ENCODE data around the gene MARVELD2. TPM values are rescaled to one million over a fixed set of nuclear protein-coding genes. Genes with fewer than 3 reads are reported as not detected.
"Not testable (repeated sequence)": the region's sequence is repeated elsewhere in the genome, so short reads cannot be mapped to it uniquely, and the experiment has no call there.

The MARVELD2 gene, protein sequence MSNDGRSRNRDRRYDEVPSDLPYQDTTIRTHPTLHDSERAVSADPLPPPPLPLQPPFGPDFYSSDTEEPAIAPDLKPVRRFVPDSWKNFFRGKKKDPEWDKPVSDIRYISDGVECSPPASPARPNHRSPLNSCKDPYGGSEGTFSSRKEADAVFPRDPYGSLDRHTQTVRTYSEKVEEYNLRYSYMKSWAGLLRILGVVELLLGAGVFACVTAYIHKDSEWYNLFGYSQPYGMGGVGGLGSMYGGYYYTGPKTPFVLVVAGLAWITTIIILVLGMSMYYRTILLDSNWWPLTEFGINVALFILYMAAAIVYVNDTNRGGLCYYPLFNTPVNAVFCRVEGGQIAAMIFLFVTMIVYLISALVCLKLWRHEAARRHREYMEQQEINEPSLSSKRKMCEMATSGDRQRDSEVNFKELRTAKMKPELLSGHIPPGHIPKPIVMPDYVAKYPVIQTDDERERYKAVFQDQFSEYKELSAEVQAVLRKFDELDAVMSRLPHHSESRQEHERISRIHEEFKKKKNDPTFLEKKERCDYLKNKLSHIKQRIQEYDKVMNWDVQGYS
- 10 to 100 TPM; 24.4 to 31.4 (median 28.4) TPM for polyA plus RNA-seq (ENCODE audit: insufficient read length in 4 of 4)

DNA sequence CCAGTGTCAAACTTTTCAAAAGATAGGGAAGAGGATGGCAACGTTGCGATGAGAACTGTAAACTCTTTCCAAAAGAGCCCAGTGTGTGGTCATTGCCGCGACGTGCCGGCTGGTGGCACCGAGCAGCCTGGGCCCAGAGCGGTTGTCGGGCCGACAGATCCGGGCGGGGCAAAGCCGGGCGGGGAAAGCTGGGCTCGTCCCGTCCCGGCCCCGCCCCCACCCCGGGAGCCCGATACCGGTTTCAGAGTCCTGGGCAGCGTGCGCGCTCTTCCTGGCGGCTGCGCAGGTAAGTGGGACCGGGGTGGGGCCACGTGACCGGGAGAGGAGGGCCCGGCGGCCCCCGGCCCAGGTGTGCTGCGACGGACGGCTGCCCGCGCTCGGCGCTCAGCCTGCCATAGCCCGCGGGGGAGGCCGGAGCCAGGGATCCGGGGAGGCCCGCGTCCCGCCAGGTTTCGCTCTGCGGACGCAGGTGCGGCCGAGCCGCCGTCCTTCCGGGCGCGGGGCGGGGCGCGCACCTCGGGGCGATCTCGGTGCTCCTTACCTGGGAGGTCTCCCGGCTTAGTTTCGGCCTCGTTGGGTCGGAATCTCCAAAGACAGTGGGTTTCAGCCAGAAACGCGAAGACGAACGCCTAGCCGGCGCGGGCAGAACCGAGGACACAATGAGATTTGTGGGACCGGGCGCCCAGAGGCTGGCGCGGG, at the start of gene MARVELD2:
MARVELD2 (plus strand) TSS at position 232 of the 699 bp plus-strand sequence. CDS start 4,270 bp downstream, outside the sequence.
- peak; percentile 53 to 76 (median 65) for DNase-seq (ENCODE audit: low read depth in 4 of 4, low spot score in 3 of 4)

DNA sequence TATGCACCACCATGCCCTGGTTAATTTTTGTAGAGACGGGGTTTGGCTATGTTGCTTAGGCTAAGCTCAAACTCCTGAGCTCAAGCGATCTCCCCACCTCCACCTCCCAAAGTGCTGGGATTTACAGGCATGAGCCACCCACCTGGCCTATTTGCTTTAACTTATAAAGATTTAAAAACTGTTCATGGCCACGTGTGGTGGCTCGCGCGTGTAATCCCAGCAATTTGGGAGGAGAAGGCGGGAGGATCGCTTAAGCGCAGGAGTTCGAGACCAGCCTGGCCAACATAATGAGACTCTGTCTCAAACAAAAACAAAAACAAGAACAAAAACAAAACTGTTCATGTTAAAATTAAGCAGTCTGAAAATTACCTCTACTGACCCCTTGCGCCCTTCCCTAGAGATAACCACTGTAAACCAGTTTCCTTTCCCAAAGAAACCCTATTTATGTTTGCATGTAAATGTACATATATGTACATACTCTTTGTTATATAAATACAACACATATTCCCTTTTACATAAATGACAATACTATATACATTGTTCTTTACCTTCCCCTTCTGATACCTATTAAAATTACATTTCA, 47.1 kb upstream of the MARVELD2 start:
- DNase-seq (ENCODE audit: low read depth in 4 of 4, low spot score in 3 of 4), result no peak

DNA sequence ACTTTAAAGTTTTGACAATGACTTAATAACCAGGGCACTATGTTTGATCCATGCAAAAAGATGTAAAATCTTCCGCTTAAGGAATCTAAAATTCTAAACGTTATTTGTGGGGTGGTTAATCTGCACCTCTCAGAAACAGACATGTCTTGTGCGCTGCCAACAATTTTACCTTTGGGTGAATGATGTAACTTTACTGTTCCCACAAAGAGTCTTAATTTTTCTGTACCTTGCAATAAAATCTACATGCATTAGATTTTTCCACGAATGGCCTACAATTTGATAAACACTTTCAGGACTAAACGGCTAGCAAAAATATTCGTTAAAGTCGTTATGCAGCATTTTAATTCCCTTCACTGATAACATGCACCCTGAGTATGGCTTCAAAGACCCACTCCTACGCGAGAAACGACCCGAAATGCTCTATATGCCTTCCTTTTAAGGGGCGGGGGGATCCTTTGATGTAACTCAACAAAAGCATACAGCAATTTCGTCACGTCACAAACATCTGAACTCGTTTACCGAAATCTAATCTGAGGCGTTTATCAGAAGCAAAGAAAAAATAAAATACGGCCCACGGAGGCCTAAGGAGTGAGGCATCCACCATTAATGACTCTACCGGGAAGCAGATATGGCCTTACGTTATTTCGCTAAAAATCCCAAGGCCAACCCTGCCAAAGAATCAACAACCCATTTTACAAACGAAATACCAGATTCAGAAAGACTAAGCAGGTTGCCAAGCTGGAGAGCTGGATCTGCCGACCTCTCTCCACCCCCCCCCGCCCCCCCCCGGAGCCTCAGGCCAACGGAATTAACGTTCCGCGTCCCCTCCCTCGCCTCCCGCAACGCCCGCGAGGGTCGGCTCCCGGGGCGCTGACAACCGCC, 46.2 kb upstream of the MARVELD2 start:
- peak in 3 of 4 donors; percentile 23 to 28 (median 23) for DNase-seq (ENCODE audit: low read depth in 4 of 4, low spot score in 3 of 4)

DNA sequence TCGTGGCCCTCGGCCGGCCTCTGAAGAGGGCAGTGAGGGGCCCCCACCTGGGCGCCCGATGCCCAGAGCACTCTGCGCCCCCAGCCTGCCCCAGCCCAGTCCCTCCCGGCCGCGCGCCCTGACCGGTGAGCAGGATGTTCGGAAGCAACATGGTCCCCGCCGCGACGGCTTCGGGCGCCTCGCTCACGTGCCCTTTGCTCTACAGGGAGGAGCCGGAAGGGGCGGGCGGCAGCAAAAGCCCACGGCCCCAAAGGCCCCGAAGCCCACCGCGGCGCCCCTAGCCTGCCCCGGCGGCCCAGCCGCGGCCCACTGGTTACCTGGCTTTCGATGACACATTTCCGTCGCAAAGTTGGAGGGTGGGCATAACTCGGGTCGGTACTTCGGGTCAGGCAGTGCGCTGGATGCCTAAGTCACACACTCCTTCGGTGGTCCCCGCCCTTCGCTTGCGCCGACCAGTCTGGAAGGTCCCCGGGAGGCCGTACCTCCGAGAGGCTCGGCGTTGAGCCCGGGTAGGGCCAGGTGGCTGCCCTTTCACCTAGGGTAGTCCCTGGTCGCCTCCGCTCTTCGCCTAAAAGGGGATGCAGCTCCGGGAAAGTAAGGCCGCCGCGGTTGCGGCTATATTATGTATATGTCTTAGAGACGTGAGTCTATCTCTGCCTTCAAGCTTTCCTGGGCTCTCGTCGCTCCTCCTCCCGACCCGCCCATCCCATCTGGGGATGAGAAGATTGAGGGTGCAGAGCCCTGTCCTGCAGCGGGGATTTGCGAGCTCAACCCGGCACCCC, 45.4 kb upstream of the MARVELD2 start, which contains the start of the genes AK6, RAD17 and TAF9:
AK6 (minus strand) TSS at position 181 of the 782 bp plus-strand sequence; CDS start at position 151, 30 bp downstream.
RAD17 (plus strand) TSS at position 479 of the 782 bp plus-strand sequence. CDS start 2,391 bp downstream, outside the sequence.
TAF9 (minus strand) TSS at position 181 of the 782 bp plus-strand sequence. CDS start 3,783 bp downstream, outside the sequence.
- peak; percentile 86 to 98 (median 89) for DNase-seq (ENCODE audit: low read depth in 4 of 4, low spot score in 3 of 4)

DNA sequence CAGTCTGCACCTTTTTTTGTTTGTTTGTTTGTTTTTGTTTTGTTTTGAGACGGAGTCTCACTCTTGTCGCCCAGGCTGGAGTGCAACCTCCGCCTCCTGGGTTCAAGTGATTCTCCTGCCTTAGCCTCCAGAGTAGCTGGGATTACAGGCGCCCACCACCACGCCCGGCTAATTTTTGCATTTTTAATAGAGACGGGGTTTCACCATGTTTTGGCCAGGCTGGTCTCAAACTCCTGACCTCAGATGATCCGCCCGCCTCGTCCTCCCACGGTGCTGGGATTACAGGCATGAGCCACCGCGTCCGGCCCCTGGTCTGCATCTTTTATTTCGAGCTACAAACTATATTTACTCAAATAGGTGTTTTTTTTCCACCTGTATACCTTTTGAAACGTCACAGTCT, 44.6 kb upstream of the MARVELD2 start:
- DNase-seq (ENCODE audit: low read depth in 4 of 4, low spot score in 3 of 4), result not testable (repeated sequence)

DNA sequence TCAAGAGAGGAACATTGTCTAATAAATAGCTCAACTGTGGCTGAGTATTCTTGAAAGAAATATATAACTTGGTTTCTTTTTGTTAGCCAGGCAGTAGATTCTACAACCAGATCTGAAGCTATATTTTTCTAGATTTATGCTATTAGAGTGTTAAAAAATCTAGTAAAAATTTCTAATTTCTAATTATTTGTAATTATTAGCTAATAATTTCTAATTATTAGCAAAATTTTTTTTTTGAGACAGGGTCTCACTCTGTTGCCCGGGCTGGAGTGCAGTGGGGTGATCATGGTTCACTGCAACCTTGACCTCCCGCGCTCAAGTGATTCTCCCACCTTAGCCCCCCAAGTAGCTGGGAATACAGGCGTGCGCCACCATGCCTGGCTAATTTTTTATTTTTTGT, 42.5 kb upstream of the MARVELD2 start:
- no peak for DNase-seq (ENCODE audit: low read depth in 4 of 4, low spot score in 3 of 4)

DNA sequence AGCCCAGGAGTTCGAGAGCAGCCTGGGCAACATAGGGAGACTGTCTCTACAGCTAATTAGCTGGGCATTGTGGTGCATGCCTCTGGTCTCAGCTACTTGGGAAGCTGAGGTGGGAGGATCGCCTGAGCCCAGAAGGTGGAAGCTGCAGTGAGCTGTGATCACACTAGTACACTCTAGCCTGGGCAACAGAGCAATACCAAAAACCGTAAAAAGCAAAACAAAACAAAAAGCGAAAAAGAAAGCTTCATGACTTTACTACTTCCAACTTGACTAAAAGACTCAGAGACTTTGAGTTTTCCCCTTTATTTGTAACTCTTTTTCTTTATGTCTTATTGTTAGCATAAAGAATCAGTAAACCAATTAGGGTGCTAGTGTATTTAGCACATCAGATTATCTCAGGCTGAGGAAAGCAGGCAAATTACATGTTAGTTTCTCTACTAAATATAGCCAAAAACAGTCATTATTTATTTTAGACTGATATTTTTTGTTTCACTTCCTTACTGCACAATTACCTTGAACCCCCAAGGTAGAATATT, 39.9 kb upstream of the MARVELD2 start:
- no peak for DNase-seq (ENCODE audit: low read depth in 4 of 4, low spot score in 3 of 4)

DNA sequence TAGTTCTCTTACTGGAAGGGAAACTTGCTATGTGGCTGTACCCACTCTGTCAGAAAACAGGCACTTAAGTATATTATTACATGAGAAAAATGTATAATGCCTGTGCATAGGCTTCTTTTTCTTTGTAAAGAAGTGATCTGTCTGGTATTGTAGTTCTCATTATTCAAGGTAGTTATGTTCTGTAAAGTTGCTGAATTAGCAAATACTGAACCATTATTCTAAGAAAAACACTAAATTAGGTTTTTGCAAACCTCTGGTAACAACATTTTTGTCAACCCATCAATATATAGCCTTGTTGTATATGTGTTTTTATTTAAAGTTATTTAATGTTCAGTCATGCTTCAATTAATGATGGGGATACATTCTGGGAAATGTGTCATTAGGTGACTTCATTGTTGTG, 36.5 kb upstream of the MARVELD2 start:
- DNase-seq (ENCODE audit: low read depth in 4 of 4, low spot score in 3 of 4), result no peak

DNA sequence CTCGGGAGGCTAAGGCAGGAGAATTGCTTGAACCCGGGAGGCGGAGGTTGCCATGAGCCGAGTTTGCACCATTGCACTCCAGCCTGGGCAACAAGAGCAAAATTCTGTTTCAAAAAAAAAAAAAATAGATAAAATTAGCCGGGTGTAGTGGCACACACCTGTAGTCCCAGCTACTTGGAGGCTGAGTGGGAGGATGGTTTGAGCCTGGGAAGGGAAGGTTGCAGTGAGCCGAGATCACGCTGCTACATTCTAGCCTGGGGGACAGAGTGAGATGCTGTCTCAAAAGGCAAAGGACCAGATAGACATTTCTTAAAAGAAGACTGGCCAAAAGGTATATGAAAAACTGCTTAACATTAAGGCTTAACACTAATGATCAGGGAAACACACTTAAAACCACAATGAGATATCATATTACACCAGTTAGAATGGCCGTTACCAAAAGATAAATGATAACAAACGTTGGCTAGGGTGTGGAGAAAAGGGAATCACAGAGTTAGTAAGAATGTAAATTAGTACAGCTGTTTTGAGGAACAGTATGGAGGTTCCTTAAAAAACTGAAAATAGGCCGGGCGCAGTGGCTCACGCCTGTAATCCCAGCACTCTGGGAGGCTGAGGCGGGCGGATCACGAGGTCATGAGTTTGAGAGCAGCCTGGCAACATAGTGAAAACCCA, 10.1 kb upstream of the MARVELD2 start:
- no peak for DNase-seq (ENCODE audit: low read depth in 4 of 4, low spot score in 3 of 4)

DNA sequence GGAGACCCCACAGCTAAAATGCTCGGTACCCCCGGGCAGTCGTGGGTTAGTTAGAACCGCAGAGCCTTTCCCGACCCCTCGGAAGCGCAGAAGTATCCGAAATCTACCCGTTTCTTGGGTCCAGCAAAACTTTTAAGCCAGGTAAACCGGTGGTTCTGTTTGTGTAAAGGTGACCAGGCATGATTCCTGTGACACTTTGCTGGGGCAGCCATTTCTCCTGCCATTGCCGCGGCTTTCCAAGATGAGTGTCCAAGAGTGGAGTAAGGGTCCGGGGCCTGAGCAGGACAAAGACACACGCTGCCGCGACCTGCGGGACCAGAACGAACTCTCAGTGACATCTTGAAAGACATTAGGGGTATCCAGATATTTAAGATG, 655 bp downstream of the MARVELD2 start:
- peak in 2 of 4 donors; percentile 13 to 20 for DNase-seq (ENCODE audit: low read depth in 4 of 4, low spot score in 3 of 4)

DNA sequence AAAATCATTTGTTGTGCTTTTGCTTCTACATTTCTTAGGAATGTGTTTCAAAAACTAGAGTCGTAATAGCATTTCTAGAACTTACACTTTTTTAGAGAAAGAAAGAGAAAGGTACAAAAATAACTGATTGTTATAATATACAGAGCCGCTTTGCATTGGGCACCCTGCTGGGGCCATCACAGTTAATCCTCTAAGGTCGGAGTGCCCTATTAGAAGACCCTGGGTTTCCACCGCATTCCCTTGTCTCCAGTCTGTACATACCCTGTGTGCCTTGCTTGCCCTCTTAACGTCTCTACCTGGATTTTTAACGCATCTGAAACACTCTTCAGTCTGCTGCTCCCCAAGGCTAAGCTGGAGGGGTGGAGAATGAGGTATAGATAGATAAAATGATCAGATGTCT, 1.3 kb downstream of the MARVELD2 start:
- no peak for DNase-seq (ENCODE audit: low read depth in 4 of 4, low spot score in 3 of 4)

DNA sequence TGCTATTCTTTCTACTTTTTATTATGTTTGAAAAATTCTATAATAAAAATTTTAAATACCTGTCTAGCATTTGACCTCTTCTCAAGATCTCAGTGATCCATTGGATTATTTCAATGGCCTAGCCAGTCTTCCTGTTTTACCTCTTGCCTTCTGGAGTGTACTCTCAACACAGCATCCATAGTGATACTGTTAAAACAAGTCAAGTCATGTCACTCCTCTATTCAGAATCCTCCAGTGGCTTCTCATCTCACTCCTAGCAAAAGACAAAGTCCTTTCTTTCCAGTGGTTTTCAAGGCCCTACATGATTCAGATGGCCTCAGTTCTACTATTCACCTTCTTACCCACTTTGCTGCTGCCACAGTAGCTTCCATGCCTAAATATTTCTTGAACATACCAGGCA, 1.8 kb downstream of the MARVELD2 start:
- DNase-seq (ENCODE audit: low read depth in 4 of 4, low spot score in 3 of 4), result no peak

DNA sequence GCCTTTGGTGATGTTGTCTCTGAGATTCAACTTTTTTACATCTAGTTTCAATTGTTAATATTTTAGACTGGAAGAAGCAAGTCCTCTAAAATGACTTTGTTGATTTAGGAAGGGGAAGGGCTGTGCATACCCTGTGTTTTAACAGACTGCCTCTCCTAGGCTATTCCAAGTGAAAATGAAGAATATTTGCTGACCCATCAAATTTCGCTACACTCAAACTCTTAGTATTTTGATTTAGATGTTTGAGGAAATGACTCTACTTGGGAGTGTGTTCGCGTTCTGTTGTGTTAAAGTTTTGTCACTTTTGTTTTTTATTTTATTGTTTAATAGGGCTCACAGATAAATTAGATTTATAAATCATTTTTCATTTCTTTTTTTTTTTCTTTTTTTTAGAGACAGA, 3.6 kb downstream of the MARVELD2 start:
- no peak for DNase-seq (ENCODE audit: low read depth in 4 of 4, low spot score in 3 of 4)

DNA sequence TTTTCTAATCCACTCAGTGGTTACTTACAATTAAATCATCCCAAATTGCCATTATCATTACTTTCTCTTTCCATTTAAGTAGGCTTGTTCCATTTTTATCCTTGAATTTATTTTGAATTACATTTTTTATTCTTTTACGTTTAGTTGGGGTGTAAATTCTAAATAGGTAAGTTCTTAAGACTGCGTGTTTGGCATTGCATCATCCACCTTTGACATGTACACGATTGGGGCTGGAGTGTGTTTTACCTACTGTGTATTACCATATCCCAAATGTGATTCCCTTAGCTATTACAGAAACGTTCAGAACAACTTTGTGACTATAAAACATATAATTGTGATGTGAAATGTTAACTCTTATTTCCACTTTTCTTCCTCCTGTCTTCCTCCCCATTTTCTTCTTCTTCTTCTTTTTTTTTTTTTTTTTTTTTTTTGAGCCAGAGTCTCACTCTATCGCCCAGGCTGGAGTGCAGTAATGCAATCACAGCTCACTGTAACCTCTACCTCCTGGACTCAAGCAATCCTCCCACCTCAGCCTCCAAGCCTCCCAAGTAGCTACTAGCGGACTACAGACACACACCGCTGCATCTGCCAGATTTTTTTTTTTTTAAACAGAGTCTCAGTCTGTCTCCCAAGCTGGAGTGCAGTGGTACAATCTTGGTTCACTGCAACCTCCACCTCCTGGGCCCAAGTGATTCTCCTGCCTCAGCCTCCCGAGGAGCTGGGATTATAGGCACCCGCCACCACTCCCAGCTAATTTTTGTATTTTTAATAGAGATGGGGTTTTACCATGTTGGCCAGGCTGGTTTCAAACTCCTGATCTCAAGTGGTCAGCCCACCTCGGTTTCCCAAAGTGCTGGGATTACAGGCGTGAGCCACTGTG, 16.7 kb downstream of the MARVELD2 start:
- DNase-seq (ENCODE audit: low read depth in 4 of 4, low spot score in 3 of 4), result no peak

DNA sequence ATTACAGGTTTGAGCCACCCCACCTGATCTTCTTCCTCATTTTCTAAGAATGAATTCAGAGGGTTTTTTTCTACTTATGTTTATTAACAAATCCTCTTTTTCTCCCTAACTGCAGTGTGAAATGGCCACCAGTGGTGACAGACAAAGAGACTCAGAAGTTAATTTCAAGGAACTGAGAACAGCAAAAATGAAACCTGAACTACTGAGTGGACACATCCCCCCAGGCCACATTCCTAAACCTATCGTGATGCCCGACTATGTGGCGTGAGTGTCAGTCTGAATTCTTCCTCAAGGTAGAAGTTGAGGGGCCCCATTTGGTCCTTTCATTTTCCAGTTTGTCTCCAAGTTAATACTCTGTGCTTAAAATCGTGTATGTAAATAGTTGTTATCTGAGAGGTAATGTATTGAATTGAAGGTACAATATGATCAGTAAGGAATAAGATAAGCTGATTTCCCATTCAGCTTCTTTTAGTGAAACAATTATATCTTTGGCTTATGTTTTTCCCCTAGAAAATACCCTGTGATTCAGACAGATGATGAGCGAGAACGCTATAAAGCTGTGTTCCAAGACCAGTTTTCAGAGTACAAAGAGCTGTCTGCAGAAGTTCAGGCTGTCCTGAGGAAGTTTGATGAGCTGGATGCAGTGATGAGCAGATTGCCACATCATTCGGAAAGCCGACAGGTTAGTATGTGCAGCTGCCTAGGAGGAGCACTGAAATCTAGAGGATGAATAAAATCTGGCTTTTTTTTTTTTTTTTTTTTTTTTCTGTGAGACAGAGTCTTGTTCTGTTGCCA, 17.7 kb downstream of the MARVELD2 start:
- no peak for DNase-seq (ENCODE audit: low read depth in 4 of 4, low spot score in 3 of 4)

DNA sequence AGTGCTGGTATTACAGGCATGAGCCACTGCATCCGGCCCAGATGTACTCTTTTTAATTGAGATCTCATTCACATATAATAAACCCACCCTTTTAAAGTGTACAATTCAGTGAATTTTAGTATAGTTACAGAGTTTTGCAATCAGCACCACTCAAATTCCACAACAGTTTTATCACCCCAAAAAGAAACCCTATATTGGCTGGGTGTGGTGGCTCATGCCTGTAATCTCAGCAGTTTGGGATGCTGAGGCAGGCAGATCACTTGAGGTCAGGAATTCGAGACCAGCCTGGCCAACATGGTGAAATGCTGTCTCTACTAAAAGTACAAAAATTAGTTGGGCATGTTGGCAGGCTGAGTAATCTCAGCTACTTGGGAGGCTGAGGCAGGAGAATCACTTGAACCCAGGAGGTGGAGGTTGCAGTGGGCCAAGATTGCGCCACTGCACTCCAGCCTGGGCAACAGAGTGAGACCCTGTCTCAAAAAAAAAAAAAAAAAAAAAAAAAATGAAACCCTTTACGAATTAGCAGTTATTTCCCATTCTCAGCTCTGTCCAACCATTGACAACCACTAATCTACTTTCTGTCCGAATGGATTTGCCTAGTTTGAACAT, 20.5 kb downstream of the MARVELD2 start:
- not testable (repeated sequence) for DNase-seq (ENCODE audit: low read depth in 4 of 4, low spot score in 3 of 4)
